Left hindlimb (tissue), 1 donor: ENCODE measurements around the gene NLE1.
A peak's percentile ranks its signal among the peaks of the same experiment; 100 is the strongest.
"Not testable (repeated sequence)": the region's sequence is repeated elsewhere in the genome, so short reads cannot be mapped to it uniquely, and the experiment has no call there.

Experiments
- DNase-seq: peaks from one replicate; pipeline ENCODE4 v3.0.0-alpha.2; 2018

The NLE1 gene

GRCh38 chr17:35141681-35142466, at the start of gene NLE1:
Gene NLE1, minus strand, starts transcription at chr17:35142303. Its CDS starts 28 bp downstream, at chr17:35142275.
- peak; percentile 88 for DNase-seq

- no peak for DNase-seq
These were observed 49.0 kb upstream of the NLE1 start for GRCh38 chr17:35191001-35191695.

- DNase-seq: no peak
These were observed 47.2 kb upstream of the NLE1 start for GRCh38 chr17:35189291-35189690.

GRCh38 chr17:35188111-35188510, 46.0 kb upstream of the NLE1 start:
- no peak for DNase-seq

- no peak for DNase-seq
These were observed 45.4 kb upstream of the NLE1 start for GRCh38 chr17:35187481-35187880.

- DNase-seq: no peak
These were observed 43.7 kb upstream of the NLE1 start for GRCh38 chr17:35185849-35186248.

GRCh38 chr17:35184274-35184673, 42.2 kb upstream of the NLE1 start:
- no peak for DNase-seq

- DNase-seq: no peak
These were observed 41.2 kb upstream of the NLE1 start for GRCh38 chr17:35183332-35183731.

- not testable (repeated sequence) for DNase-seq
These were observed 37.3 kb upstream of the NLE1 start for GRCh38 chr17:35179379-35179778.

GRCh38 chr17:35176897-35177296, 34.8 kb upstream of the NLE1 start:
- no peak for DNase-seq

GRCh38 chr17:35175638-35176415, 33.7 kb upstream of the NLE1 start:
- DNase-seq: no peak

GRCh38 chr17:35174835-35175334, 32.8 kb upstream of the NLE1 start:
- DNase-seq: no peak

- not testable (repeated sequence) for DNase-seq
These were observed 30.2 kb upstream of the NLE1 start for GRCh38 chr17:35172321-35172720.

GRCh38 chr17:35171834-35172233, 29.7 kb upstream of the NLE1 start:
- DNase-seq: no peak

GRCh38 chr17:35170968-35171771, 29.1 kb upstream of the NLE1 start:
- DNase-seq: no peak

- DNase-seq: no peak
These were observed 27.8 kb upstream of the NLE1 start for GRCh38 chr17:35169835-35170363.

GRCh38 chr17:35167666-35168065, 25.6 kb upstream of the NLE1 start:
- no peak for DNase-seq

- DNase-seq: no peak
These were observed 24.9 kb upstream of the NLE1 start for GRCh38 chr17:35167046-35167445.

- no peak for DNase-seq
These were observed 24.4 kb upstream of the NLE1 start for GRCh38 chr17:35166526-35166925.

- DNase-seq: no peak
These were observed 22.6 kb upstream of the NLE1 start for GRCh38 chr17:35164716-35165115.

- DNase-seq: no peak
These were observed 21.8 kb upstream of the NLE1 start for GRCh38 chr17:35163886-35164285.

GRCh38 chr17:35162755-35163154, 20.7 kb upstream of the NLE1 start:
- DNase-seq: no peak
